IMR-90 (cell line): ENCODE results near the gene PYCARD. TPM values are rescaled to one million over a fixed set of nuclear protein-coding genes. Genes with fewer than 3 reads are reported as not detected.

Experiments used
- ATAC-seq: fragments of 200-7000 bp; cut with Tn5 transposase; 2 replicates; pipeline ENCODE4 v1.9.1; 2020; ENCODE audit warnings: low read depth, mild to moderate bottlenecking, moderate library complexity
- BruUV-seq: library from RNA; stranded (reverse); fragments of 400-500 nt; replicated peaks from 2 replicates; lab custom pipeline; 2021; lab: Mats Ljungman, UMichigan
- CTCF ChIA-PET: fragments of 300-600 bp; formaldehyde crosslinking; extraction: SDS; loops from one replicate; lab custom pipeline; 2021; ENCODE audit warnings: antibody characterized with exemption; lab: Yijun Ruan, JAX
- POLR2A ChIA-PET: fragments of 300-600 bp; sonication (Branson Sonifier 250); formaldehyde crosslinking; loops from one replicate; lab custom pipeline; 2022; ENCODE audit warnings: antibody characterized with exemption; ENCODE audit not compliant: unreplicated experiment; lab: Charles Lee
- DNase-seq: peaks from one replicate; pipeline ENCODE4 v3.0.0; 2013
- H2AFZ ChIP-seq: replicated peaks from 2 replicates; pipeline ENCODE3; 2013; ENCODE audit warnings: low read length, mild to moderate bottlenecking; ENCODE audit not compliant: poor library complexity
- H2AK5ac ChIP-seq: 2 replicates; pipeline ENCODE4 v1.6.1; 2013; ENCODE audit warnings: low read depth, low read length, inconsistent platforms
- H2AK9ac ChIP-seq: replicated peaks from 2 replicates; pipeline ENCODE3; 2013; ENCODE audit warnings: mild to moderate bottlenecking, low read depth, low read length, moderate library complexity; ENCODE audit not compliant: poor library complexity
- H2BK120ac ChIP-seq: 2 replicates; pipeline ENCODE4 v1.6.1; 2013; ENCODE audit warnings: low read depth, low read length, inconsistent platforms
- H2BK15ac ChIP-seq: 3 replicates; pipeline ENCODE4 v1.6.1; 2013; ENCODE audit warnings: low read depth, low read length, inconsistent platforms
- H2BK20ac ChIP-seq: 2 replicates; pipeline ENCODE4 v1.6.1; 2013; ENCODE audit warnings: low read depth, mild to moderate bottlenecking, inconsistent platforms, low read length, moderate library complexity
- H2BK5ac ChIP-seq: 2 replicates; pipeline ENCODE4 v1.6.1; 2013; ENCODE audit warnings: mild to moderate bottlenecking, low read depth, low read length, inconsistent platforms; ENCODE audit not compliant: poor library complexity, severe bottlenecking
- H3K14ac ChIP-seq: replicated peaks from 2 replicates; pipeline ENCODE4 v1.6.1; 2013; ENCODE audit warnings: low read depth, low read length, inconsistent platforms
- H3K18ac ChIP-seq: 2 replicates; pipeline ENCODE4 v1.6.1; 2013; ENCODE audit warnings: low read depth, low read length, control low read depth
- H3K23ac ChIP-seq: 2 replicates; pipeline ENCODE4 v1.6.1; 2013; ENCODE audit warnings: low read depth, low read length, inconsistent platforms
- H3K27ac ChIP-seq: 2 replicates; pipeline ENCODE4 v1.5.1; 2013; ENCODE audit warnings: mild to moderate bottlenecking, control low read depth, low read length; ENCODE audit not compliant: insufficient read depth
- H3K27me3 ChIP-seq: 2 replicates; pipeline ENCODE4 v1.6.1; 2013; ENCODE audit warnings: low read length; ENCODE audit not compliant: control insufficient read depth, insufficient read depth
- H3K36me3 ChIP-seq: 2 replicates; pipeline ENCODE4 v1.6.1; 2013; ENCODE audit warnings: low read length, mixed read lengths; ENCODE audit not compliant: control insufficient read depth, insufficient read depth
- H3K4ac ChIP-seq: 2 replicates; pipeline ENCODE4 v1.6.1; 2013; ENCODE audit warnings: low read depth, low read length, inconsistent platforms
- H3K4me1 ChIP-seq: 2 replicates; pipeline ENCODE4 v1.6.1; 2013; ENCODE audit warnings: low read length, mixed read lengths; ENCODE audit not compliant: control insufficient read depth, insufficient read depth
- H3K4me2 ChIP-seq: 2 replicates; pipeline ENCODE4 v1.6.1; 2013; ENCODE audit warnings: low read depth, mild to moderate bottlenecking, control low read depth, low read length, moderate library complexity
- H3K4me3 ChIP-seq: 2 replicates; pipeline ENCODE4 v1.5.1; 2013; ENCODE audit warnings: low read depth, mild to moderate bottlenecking, control low read depth, low read length, moderate library complexity; ENCODE audit not compliant: insufficient read depth
- H3K56ac ChIP-seq: 2 replicates; pipeline ENCODE4 v1.6.1; 2013; ENCODE audit warnings: low read length, inconsistent platforms; ENCODE audit not compliant: insufficient read depth; ENCODE audit errors: extremely low read depth
- H3K79me1 ChIP-seq, 2 experiments: 2 replicates each; pipeline ENCODE4 v1.6.1; 2013; ENCODE audit warnings: low read length in 2 of 2, inconsistent platforms in 1 of 2, low read depth in 1 of 2
- H3K9ac ChIP-seq: 2 replicates; pipeline ENCODE4 v1.6.1; 2013; ENCODE audit warnings: low read depth, low read length, control low read depth
- H3K9me1 ChIP-seq: 2 replicates; pipeline ENCODE4 v1.6.1; 2013; ENCODE audit warnings: low read length, inconsistent platforms; ENCODE audit not compliant: insufficient read depth
- H3K9me3 ChIP-seq: 2 replicates; pipeline ENCODE4 v1.6.1; 2013; ENCODE audit warnings: low read length; ENCODE audit not compliant: control insufficient read depth, insufficient read depth
- H4K20me1 ChIP-seq: 2 replicates; pipeline ENCODE4 v1.6.1; 2013; ENCODE audit warnings: low read length, inconsistent platforms; ENCODE audit not compliant: insufficient read depth
- H4K5ac ChIP-seq: 2 replicates; pipeline ENCODE4 v1.6.1; 2013; ENCODE audit warnings: mild to moderate bottlenecking, low read depth, low read length, control low read depth
- H4K8ac ChIP-seq, 2 experiments: 2 replicates each; pipeline ENCODE4 v1.6.1; 2013; ENCODE audit warnings: low read depth in 2 of 2, low read length in 2 of 2, control low read depth in 1 of 2, inconsistent platforms in 1 of 2
- H4K91ac ChIP-seq: 2 replicates; pipeline ENCODE4 v1.6.1; 2013; ENCODE audit warnings: low read depth, low read length, inconsistent platforms; ENCODE audit not compliant: insufficient read depth
- BHLHE40 ChIP-seq: fragments of 150-350 bp; IDR thresholded peaks from 2 replicates; pipeline ENCODE4 v1.6.1; 2016; ENCODE audit warnings: mild to moderate bottlenecking, low read depth, low read length
- CEBPB ChIP-seq: IDR thresholded peaks from 2 replicates; pipeline ENCODE4 v1.6.1; 2012; ENCODE audit warnings: low read depth, low read length, improper control_type of control experiment
- CHD1 ChIP-seq: IDR thresholded peaks from 2 replicates; pipeline ENCODE4 v1.6.1; 2012; ENCODE audit warnings: low read depth, low read length, improper control_type of control experiment
- FOS ChIP-seq: fragments of 150-350 bp; IDR thresholded peaks from 2 replicates; pipeline ENCODE4 v1.6.1; 2016; ENCODE audit warnings: low read depth, low read length
- MAFK ChIP-seq: IDR thresholded peaks from 2 replicates; pipeline ENCODE4 v1.6.1; 2012; ENCODE audit warnings: low read depth, low read length, improper control_type of control experiment
- MAZ ChIP-seq: IDR thresholded peaks from 2 replicates; pipeline ENCODE4 v1.6.1; 2012; ENCODE audit warnings: low read depth, mild to moderate bottlenecking, low read length, improper control_type of control experiment, moderate library complexity, borderline replicate concordance
- MXI1 ChIP-seq: IDR thresholded peaks from 2 replicates; pipeline ENCODE4 v1.6.1; 2012; ENCODE audit warnings: low read depth, mild to moderate bottlenecking, low read length, moderate library complexity, borderline replicate concordance
- NFE2L2 ChIP-seq: fragments of 150-350 bp; IDR thresholded peaks from 2 replicates; pipeline ENCODE4 v1.6.1; 2016; ENCODE audit warnings: low read depth, mild to moderate bottlenecking, low read length
- POLR2A ChIP-seq: IDR thresholded peaks from 2 replicates; pipeline ENCODE4 v1.6.1; 2012; ENCODE audit warnings: mild to moderate bottlenecking, low read depth, low read length
- RCOR1 ChIP-seq: IDR thresholded peaks from 2 replicates; pipeline ENCODE4 v1.6.1; 2012; ENCODE audit warnings: mild to moderate bottlenecking, low read length, improper control_type of control experiment; ENCODE audit not compliant: insufficient replicate concordance
- RFX5 ChIP-seq: IDR thresholded peaks from 2 replicates; pipeline ENCODE4 v1.8.0; 2012; ENCODE audit warnings: low read depth, mild to moderate bottlenecking, low read length, moderate library complexity
- SMC3 ChIP-seq: fragments of 150-350 bp; IDR thresholded peaks from 2 replicates; pipeline ENCODE4 v1.6.1; 2016; ENCODE audit warnings: low read depth, mild to moderate bottlenecking, antibody characterized with exemption, low read length, moderate library complexity
- WGBS, 2 experiments: methylation state at CpG; one replicate each; pipeline versions ENCODE4 v1.1.5 to v1.1.7; 2013; ENCODE audit warnings: missing lambda C conversion rate in 2 of 2; ENCODE audit not compliant: insufficient read length in 1 of 2; ENCODE audit errors: extremely low coverage in 2 of 2; 5-methylcytosine and 5-hydroxymethylcytosine counted together
- dilution Hi-C: fragments of 300-500 bp; cut with HindIII; formaldehyde crosslinking; loops from one replicate; pipeline ENCODE4 v1.14.3; 2018; ENCODE audit warnings: low sequenced_read_pairs; ENCODE audit not compliant: unreplicated experiment
- in situ Hi-C: fragments of 300-500 bp; cut with MboI; formaldehyde crosslinking; loops from 3 replicates; pipeline ENCODE4 v1.14.3; 2019; ENCODE audit warnings: low sequenced_read_pairs, inconsistent platforms, mixed read lengths
- intact Hi-C: fragments of 100-400 bp; cut with micrococcal nuclease; formaldehyde crosslinking; loops from 2 replicates; pipeline ENCODE4 v1.10.0; 2022
- polyA plus RNA-seq, 3 experiments: library from polyadenylated mRNA; depleted of rRNA; stranded (reverse); fragments of >200 nt; gene quantifications; 2 replicates each; pipeline ENCODE4 v1.2.3, GENCODE V29; 2012; ENCODE audit warnings: low replicate concordance in 1 of 3
- total RNA-seq: library from RNA; depleted of rRNA; stranded (reverse); fragments of >200 nt; gene quantifications from 2 replicates; pipeline ENCODE4 v1.2.3, GENCODE V29; 2012
- TF ChIP-seq, protein P1 (sequence below): fragments of 150-350 bp; IDR thresholded peaks from 2 replicates; pipeline ENCODE4 v1.6.1; 2017; ENCODE audit warnings: mild to moderate bottlenecking, antibody characterized with exemption, low read length, low read depth
- TF ChIP-seq, protein P2 (sequence below): fragments of 150-350 bp; IDR thresholded peaks from 2 replicates; pipeline ENCODE4 v1.6.1; 2016; ENCODE audit warnings: low read depth, mild to moderate bottlenecking, low read length, moderate library complexity, borderline replicate concordance

PYCARD gene
- total and polyA plus RNA-seq, 2 of the 4 experiments (the other 2 are of a cell fraction) = 10.2 to 20.5 TPM

DNA sequence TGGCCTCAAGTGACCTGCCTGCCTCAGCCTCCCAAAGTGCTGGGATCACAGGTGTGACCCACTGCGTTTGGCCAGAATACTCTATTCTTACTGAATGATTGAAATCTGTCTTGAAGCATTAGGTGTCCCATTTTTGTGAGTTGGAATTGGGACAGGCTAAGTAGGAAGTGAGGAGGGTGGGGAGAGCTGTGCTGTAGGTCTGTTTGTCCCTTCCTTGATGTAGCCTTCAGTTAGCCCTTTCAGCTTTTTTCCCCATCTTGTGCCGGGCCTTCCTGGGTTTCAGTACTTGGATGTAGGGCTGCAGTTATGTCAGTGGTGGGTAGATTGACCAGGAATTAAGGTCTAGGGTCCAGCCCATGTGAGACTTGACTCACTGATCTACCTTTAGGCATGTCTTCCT is 8.7 kb downstream of the PYCARD start:
- Histone ChIP-seq H4K20me1 (peaks cover 88% of the 10 kb centered on the region), H2BK15ac (no peak overlapping the region), H3K18ac (no peak overlapping the region), H2AFZ (no peak overlapping the region), H4K91ac (no peak overlapping the region), H4K8ac (no peak overlapping the region), H3K9me3 (no peaks in the 10 kb centered on the region), H2BK20ac (no peak overlapping the region), H3K27ac (no peak overlapping the region), H3K36me3 (peaks cover 81% of the 10 kb centered on the region), H3K79me1 (peaks cover 51 to 67% of the 10 kb centered on the region in 2 experiments), H3K23ac (no peak overlapping the region), H3K9ac (no peak overlapping the region), H3K9me1 (peaks cover 5% of the 10 kb centered on the region; the same call in 1 of the 2 replicates), H2AK5ac (no peak overlapping the region), H3K27me3 (no peaks in the 10 kb centered on the region), H3K56ac (no peak overlapping the region), H3K4ac (no peak overlapping the region), H2BK120ac (no peak overlapping the region), H3K4me1 (no peaks in the 10 kb centered on the region), H2AK9ac (no peak overlapping the region), H2BK5ac (no peak overlapping the region), H3K4me3 (no peak overlapping the region), H4K5ac (no peak overlapping the region), H3K14ac (no peak overlapping the region), H3K4me2 (no peak overlapping the region)
- WGBS, 2 experiments = no CpG with 5 or more reads among the region's 2 CpGs
- TF ChIP-seq, protein P1, sequence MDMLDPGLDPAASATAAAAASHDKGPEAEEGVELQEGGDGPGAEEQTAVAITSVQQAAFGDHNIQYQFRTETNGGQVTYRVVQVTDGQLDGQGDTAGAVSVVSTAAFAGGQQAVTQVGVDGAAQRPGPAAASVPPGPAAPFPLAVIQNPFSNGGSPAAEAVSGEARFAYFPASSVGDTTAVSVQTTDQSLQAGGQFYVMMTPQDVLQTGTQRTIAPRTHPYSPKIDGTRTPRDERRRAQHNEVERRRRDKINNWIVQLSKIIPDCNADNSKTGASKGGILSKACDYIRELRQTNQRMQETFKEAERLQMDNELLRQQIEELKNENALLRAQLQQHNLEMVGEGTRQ = no peak
- TF ChIP-seq MXI1 (no peak), MAFK (no peak), CEBPB (no peak), BHLHE40 (no peak), NFE2L2 (no peak), RFX5 (no peak), FOS (no peak), SMC3 (no peak), POLR2A (no peak), RCOR1 (no peak), MAZ (no peak), CHD1 (no peak)
- TF ChIP-seq, protein P2, sequence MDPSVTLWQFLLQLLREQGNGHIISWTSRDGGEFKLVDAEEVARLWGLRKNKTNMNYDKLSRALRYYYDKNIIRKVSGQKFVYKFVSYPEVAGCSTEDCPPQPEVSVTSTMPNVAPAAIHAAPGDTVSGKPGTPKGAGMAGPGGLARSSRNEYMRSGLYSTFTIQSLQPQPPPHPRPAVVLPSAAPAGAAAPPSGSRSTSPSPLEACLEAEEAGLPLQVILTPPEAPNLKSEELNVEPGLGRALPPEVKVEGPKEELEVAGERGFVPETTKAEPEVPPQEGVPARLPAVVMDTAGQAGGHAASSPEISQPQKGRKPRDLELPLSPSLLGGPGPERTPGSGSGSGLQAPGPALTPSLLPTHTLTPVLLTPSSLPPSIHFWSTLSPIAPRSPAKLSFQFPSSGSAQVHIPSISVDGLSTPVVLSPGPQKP = no peak
- in situ Hi-C loops (loop anchor here (10.0 kb wide), 1 partner anchor 681 kb away; the partner anchor contains the start of gene ZNF267), intact Hi-C loops (no loop called here), dilution Hi-C loops (no loop called here)
- ChIA-PET POLR2A (no interaction called here), CTCF (interaction anchor here (0.7 kb wide), 1 partner anchor 232 kb away, joined by 3 read pairs; no protein-coding TSS in a partner anchor)
- ATAC-seq (no peak), DNase-seq (no peak)
- BruUV-seq = no TSS peak
